Measurements from ENCODE around the gene SHROOM2. TPM values are rescaled to one million over a fixed set of nuclear protein-coding genes. Genes with fewer than 3 reads are reported as not detected.

The SHROOM2 gene
- total RNA-seq, 1 experiment from 2014 or later = 5.3 TPM

DNA sequence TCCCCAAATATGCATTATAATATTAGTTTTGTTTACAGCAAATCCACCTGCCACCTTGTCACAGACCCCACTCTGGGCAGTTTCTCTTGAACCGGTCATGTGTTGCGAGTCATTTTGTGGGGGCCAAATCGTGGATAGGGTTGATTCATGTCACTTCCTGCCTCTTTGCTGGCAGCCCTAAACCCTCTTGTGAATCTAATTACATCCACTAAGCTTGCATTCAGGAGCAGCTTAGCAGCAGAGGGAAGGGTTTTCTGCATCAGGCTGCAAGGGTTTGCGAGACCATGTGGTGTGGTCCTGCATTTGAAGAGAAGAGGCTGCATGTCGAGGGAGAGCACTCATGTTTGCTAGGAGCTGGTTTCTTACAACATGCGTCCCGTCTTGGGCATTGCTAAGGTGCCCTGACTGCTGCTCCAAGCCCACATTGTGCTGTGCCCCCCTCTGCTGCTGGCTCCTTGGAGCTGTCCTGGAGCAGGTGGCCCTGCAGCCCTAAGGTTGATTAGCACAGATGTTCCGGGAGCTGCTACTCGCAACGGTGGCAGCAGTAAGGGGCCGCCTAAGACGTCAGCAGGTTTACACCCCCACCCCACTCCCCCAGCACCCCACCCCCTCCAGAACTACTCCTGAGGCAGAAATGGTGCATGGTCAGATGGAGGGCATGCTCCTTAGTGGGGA is 92.1 kb downstream of the SHROOM2 start:
- Histone ChIP-seq H3K9me2 (ENCODE audit: insufficient read depth) (no peaks in the 10 kb centered on the region), H3K4me2 (ENCODE audit: low read length) (no peak overlapping the region), H3K4me1 (ENCODE audit: control insufficient read depth in 1 of 2, insufficient read depth in 2 of 2, low read length in 2 of 2) (no peaks in the 10 kb centered on the region), H3K9ac (ENCODE audit: low read length) (no peak overlapping the region), H3K9me3 (ENCODE audit: control insufficient read depth in 1 of 2, insufficient read depth in 1 of 2, low read depth in 1 of 2, low read length in 2 of 2) (no peaks in the 10 kb centered on the region), H3K4me3 (replicated peaks in 1 of 2; ENCODE audit: low read depth in 1 of 2, low read length in 2 of 2) (no peak overlapping the region), H2AFZ (ENCODE audit: low read depth, low read length, poor library complexity, severe bottlenecking) (no peak overlapping the region), H4K20me1 (ENCODE audit: insufficient read depth) (no peaks in the 10 kb centered on the region), H3K27me3 (ENCODE audit: insufficient read depth, low read length) (no peaks in the 10 kb centered on the region), H3K79me2 (ENCODE audit: insufficient read depth, low read length) (no peaks in the 10 kb centered on the region), H3K36me3 (ENCODE audit: control insufficient read depth in 1 of 2, insufficient read depth in 2 of 2, low read length in 2 of 2) (no peaks in the 10 kb centered on the region), H3K27ac (ENCODE audit: low read depth, low read length) (no peak overlapping the region)
- DNase-seq (ENCODE audit: low read depth, low spot score) (no peak), ATAC-seq (no peak)
- TF ChIP-seq TCF7L2 (IDR thresholded peaks at IDR 0.05; ENCODE audit: borderline replicate concordance, extremely low read depth, insufficient read depth, insufficient read length) (no peak), POLR2AphosphoS5 (IDR thresholded peaks at IDR 0.05; ENCODE audit: low read depth, low read length) (no peak), RAD21 (IDR thresholded peaks at IDR 0.05; ENCODE audit: low read depth) (no peak), POLR2A (IDR thresholded peaks at IDR 0.05; ENCODE audit: borderline replicate concordance, extremely low read depth, insufficient read depth, insufficient read length) (no peak), CEBPB (IDR thresholded peaks at IDR 0.05; ENCODE audit: low read depth) (no peak), FOSL1 (IDR thresholded peaks at IDR 0.05; ENCODE audit: low read depth) (no peak), ZFX (IDR thresholded peaks at IDR 0.05) (no peak), ELF1 (IDR thresholded peaks at IDR 0.05; ENCODE audit: borderline replicate concordance, low read depth) (no peak), SRF (IDR thresholded peaks at IDR 0.05; ENCODE audit: low read depth) (no peak), EZH2 (IDR thresholded peaks at IDR 0.05) (no peak), CBX3 (IDR thresholded peaks at IDR 0.05; ENCODE audit: low read depth) (no peak), JUND (IDR thresholded peaks at IDR 0.05) (no peak), YY1 (IDR thresholded peaks at IDR 0.05; ENCODE audit: extremely low read depth, insufficient replicate concordance, low read depth, low read length) (no peak), EZH2phosphoT487 (IDR thresholded peaks at IDR 0.05; ENCODE audit: borderline replicate concordance) (no peak), SP1 (IDR thresholded peaks at IDR 0.05; ENCODE audit: low read depth) (no peak), SIN3A (IDR thresholded peaks at IDR 0.05; ENCODE audit: low read depth) (no peak)
- TF ChIP-seq, protein P1, sequence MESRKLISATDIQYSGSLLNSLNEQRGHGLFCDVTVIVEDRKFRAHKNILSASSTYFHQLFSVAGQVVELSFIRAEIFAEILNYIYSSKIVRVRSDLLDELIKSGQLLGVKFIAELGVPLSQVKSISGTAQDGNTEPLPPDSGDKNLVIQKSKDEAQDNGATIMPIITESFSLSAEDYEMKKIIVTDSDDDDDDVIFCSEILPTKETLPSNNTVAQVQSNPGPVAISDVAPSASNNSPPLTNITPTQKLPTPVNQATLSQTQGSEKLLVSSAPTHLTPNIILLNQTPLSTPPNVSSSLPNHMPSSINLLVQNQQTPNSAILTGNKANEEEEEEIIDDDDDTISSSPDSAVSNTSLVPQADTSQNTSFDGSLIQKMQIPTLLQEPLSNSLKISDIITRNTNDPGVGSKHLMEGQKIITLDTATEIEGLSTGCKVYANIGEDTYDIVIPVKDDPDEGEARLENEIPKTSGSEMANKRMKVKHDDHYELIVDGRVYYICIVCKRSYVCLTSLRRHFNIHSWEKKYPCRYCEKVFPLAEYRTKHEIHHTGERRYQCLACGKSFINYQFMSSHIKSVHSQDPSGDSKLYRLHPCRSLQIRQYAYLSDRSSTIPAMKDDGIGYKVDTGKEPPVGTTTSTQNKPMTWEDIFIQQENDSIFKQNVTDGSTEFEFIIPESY (IDR thresholded peaks at IDR 0.05; ENCODE audit: extremely low read depth, insufficient replicate concordance, low read length) = no peak
- TF ChIP-seq, protein P2, sequence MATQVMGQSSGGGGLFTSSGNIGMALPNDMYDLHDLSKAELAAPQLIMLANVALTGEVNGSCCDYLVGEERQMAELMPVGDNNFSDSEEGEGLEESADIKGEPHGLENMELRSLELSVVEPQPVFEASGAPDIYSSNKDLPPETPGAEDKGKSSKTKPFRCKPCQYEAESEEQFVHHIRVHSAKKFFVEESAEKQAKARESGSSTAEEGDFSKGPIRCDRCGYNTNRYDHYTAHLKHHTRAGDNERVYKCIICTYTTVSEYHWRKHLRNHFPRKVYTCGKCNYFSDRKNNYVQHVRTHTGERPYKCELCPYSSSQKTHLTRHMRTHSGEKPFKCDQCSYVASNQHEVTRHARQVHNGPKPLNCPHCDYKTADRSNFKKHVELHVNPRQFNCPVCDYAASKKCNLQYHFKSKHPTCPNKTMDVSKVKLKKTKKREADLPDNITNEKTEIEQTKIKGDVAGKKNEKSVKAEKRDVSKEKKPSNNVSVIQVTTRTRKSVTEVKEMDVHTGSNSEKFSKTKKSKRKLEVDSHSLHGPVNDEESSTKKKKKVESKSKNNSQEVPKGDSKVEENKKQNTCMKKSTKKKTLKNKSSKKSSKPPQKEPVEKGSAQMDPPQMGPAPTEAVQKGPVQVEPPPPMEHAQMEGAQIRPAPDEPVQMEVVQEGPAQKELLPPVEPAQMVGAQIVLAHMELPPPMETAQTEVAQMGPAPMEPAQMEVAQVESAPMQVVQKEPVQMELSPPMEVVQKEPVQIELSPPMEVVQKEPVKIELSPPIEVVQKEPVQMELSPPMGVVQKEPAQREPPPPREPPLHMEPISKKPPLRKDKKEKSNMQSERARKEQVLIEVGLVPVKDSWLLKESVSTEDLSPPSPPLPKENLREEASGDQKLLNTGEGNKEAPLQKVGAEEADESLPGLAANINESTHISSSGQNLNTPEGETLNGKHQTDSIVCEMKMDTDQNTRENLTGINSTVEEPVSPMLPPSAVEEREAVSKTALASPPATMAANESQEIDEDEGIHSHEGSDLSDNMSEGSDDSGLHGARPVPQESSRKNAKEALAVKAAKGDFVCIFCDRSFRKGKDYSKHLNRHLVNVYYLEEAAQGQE (IDR thresholded peaks at IDR 0.05; ENCODE audit: low read depth) = no peak
- TF ChIP-seq, protein P3, sequence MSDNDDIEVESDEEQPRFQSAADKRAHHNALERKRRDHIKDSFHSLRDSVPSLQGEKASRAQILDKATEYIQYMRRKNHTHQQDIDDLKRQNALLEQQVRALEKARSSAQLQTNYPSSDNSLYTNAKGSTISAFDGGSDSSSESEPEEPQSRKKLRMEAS (IDR thresholded peaks at IDR 0.05) = no peak
- TF ChIP-seq, protein P4, sequence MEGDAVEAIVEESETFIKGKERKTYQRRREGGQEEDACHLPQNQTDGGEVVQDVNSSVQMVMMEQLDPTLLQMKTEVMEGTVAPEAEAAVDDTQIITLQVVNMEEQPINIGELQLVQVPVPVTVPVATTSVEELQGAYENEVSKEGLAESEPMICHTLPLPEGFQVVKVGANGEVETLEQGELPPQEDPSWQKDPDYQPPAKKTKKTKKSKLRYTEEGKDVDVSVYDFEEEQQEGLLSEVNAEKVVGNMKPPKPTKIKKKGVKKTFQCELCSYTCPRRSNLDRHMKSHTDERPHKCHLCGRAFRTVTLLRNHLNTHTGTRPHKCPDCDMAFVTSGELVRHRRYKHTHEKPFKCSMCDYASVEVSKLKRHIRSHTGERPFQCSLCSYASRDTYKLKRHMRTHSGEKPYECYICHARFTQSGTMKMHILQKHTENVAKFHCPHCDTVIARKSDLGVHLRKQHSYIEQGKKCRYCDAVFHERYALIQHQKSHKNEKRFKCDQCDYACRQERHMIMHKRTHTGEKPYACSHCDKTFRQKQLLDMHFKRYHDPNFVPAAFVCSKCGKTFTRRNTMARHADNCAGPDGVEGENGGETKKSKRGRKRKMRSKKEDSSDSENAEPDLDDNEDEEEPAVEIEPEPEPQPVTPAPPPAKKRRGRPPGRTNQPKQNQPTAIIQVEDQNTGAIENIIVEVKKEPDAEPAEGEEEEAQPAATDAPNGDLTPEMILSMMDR (IDR thresholded peaks at IDR 0.05 in 2 of 3, conservative IDR thresholded peaks at IDR 0.05 in 1 of 3; ENCODE audit: borderline replicate concordance in 1 of 3, insufficient read depth in 1 of 3, low read depth in 2 of 3, low read length in 2 of 3) = no peak
- RAD21 ChIA-PET (ENCODE audit: low non-redundant PET in 1 of 2, low total read pairs in 2 of 2, uncharacterized antibody in 2 of 2, unreplicated experiment in 2 of 2) = no interaction called here
- BruUV-seq (replicated peaks) = no TSS peak
- CTCF ChIA-PET = no interaction called here
- intact Hi-C loops (cut with micrococcal nuclease) = no loop called here
- POLR2A ChIA-PET = no interaction called here

All from HCT116 (cell line).